HepG2 (cell line): ENCODE results near the gene PIKFYVE. TPM values are rescaled to one million over a fixed set of nuclear protein-coding genes. Genes with fewer than 3 reads are reported as not detected.

Experiments
- BORCS8-MEF2B ChIP-seq: sonication (generic); formaldehyde crosslinking; IDR thresholded peaks from 2 replicates; pipeline ENCODE4 v1.8.0; 2022; ENCODE audit warnings: mild to moderate bottlenecking, missing genetic modification reagents
- GFI1 ChIP-seq: sonication (generic); formaldehyde crosslinking; IDR thresholded peaks from 2 replicates; pipeline ENCODE4 v1.5.0; 2020; ENCODE audit warnings: missing genetic modification reagents, mild to moderate bottlenecking, borderline replicate concordance
- KMT2B ChIP-seq: IDR thresholded peaks from 2 replicates; pipeline ENCODE4 v1.6.1; 2016; ENCODE audit warnings: missing genetic modification reagents, missing compliant biosample characterization
- MED8 ChIP-seq: sonication (generic); formaldehyde crosslinking; IDR thresholded peaks from 2 replicates; pipeline ENCODE4 v1.8.1; 2023; ENCODE audit warnings: mild to moderate bottlenecking, missing genetic modification reagents; ENCODE audit not compliant: insufficient replicate concordance
- MEIS1 ChIP-seq: sonication (generic); formaldehyde crosslinking; IDR thresholded peaks from 2 replicates; pipeline ENCODE4 v1.9.0; 2021; ENCODE audit warnings: mild to moderate bottlenecking, missing genetic modification reagents, moderate library complexity, borderline replicate concordance
- NFKB2 ChIP-seq: sonication (generic); formaldehyde crosslinking; IDR thresholded peaks from 2 replicates; pipeline ENCODE4 v1.4.0; 2020; ENCODE audit warnings: missing genetic modification reagents, borderline replicate concordance
- PHF8 ChIP-seq: sonication (generic); formaldehyde crosslinking; IDR thresholded peaks from 2 replicates; pipeline ENCODE4 v1.5.0; 2020; ENCODE audit warnings: missing genetic modification reagents
- PPARG ChIP-seq: conservative IDR thresholded peaks from 2 replicates; pipeline ENCODE4 v1.6.1; 2016; ENCODE audit warnings: missing biosample characterization, missing genetic modification reagents
- RELA ChIP-seq: sonication (generic); formaldehyde crosslinking; IDR thresholded peaks from 2 replicates; pipeline ENCODE4 v1.4.0; 2020; ENCODE audit warnings: missing genetic modification reagents
- RNF2 ChIP-seq: fragments of 450-650 bp; conservative IDR thresholded peaks from 2 replicates; pipeline ENCODE4 v1.6.1; 2016; ENCODE audit warnings: low read depth
- TEAD2 ChIP-seq: sonication (generic); formaldehyde crosslinking; IDR thresholded peaks from 2 replicates; pipeline ENCODE4 v1.9.0; 2021; ENCODE audit warnings: missing genetic modification reagents
- ZC3H13 ChIP-seq: sonication (generic); formaldehyde crosslinking; IDR thresholded peaks from 2 replicates; pipeline ENCODE4 v1.8.1; 2023; ENCODE audit warnings: mild to moderate bottlenecking, missing genetic modification reagents, moderate library complexity
- ZNF207 ChIP-seq: fragments of 450-650 bp; IDR thresholded peaks from 2 replicates; pipeline ENCODE4 v1.6.1; 2016; ENCODE audit warnings: antibody characterized with exemption, borderline replicate concordance
- ZNF709 ChIP-seq: sonication (generic); formaldehyde crosslinking; IDR thresholded peaks from 2 replicates; pipeline ENCODE4 v1.5.0; 2020; ENCODE audit warnings: mild to moderate bottlenecking, missing genetic modification reagents
- ZNF850 ChIP-seq: sonication (generic); formaldehyde crosslinking; conservative IDR thresholded peaks from 2 replicates; pipeline ENCODE4 v1.9.0; 2021; ENCODE audit warnings: mild to moderate bottlenecking, missing genetic modification reagents
- polyA plus RNA-seq, 8 experiments: library from polyadenylated mRNA; depleted of rRNA in 3 of 8; stranded (reverse) in 7 of 8; unstranded in 1 of 8; fragments of >200 nt; fragmentation: Illumina TruSeq in 4 of 8; extraction: Trizol in 4 of 8; gene quantifications; 2 replicates each; pipeline versions ENCODE4 v1.2.1 to v1.2.3, GENCODE V29; 2011 to 2016; ENCODE audit warnings: low read depth in 4 of 8, missing spikeins in 1 of 8, mixed read lengths in 1 of 8; ENCODE audit not compliant: insufficient read depth in 1 of 8
- total RNA-seq, 5 experiments: library from RNA; depleted of rRNA; stranded (reverse); fragments of >200 nt; fragmentation: Illumina TruSeq; extraction: Trizol; gene quantifications; 2 replicates each; pipeline ENCODE4 v1.2.3, GENCODE V29; 2016; ENCODE audit warnings: low read depth in 1 of 5
- TF ChIP-seq, protein P1 (sequence below): sonication (generic); formaldehyde crosslinking; conservative IDR thresholded peaks from 2 replicates; pipeline ENCODE4 v1.5.0; 2020; ENCODE audit warnings: missing genetic modification reagents
- TF ChIP-seq, protein P2 (sequence below): sonication (generic); formaldehyde crosslinking; IDR thresholded peaks from 2 replicates; pipeline ENCODE4 v1.5.0; 2020; ENCODE audit warnings: missing genetic modification reagents
- TF ChIP-seq, protein P3 (sequence below): sonication (generic); formaldehyde crosslinking; IDR thresholded peaks from 2 replicates; pipeline ENCODE4 v1.5.0; 2020; ENCODE audit warnings: mild to moderate bottlenecking, low read depth, missing genetic modification reagents, borderline replicate concordance
- TF ChIP-seq, protein P4 (sequence below): IDR thresholded peaks from 2 replicates; pipeline ENCODE4 v1.6.1; 2016; ENCODE audit warnings: low read depth, control low read depth
- TF ChIP-seq, protein P5 (sequence below): sonication (generic); formaldehyde crosslinking; IDR thresholded peaks from 2 replicates; pipeline ENCODE4 v1.4.0; 2020; ENCODE audit warnings: missing genetic modification reagents, borderline replicate concordance
- TF ChIP-seq, protein P6 (sequence below): sonication (generic); formaldehyde crosslinking; IDR thresholded peaks from 2 replicates; pipeline ENCODE4 v1.4.0; 2020; ENCODE audit warnings: mild to moderate bottlenecking, missing genetic modification reagents

PIKFYVE gene
- total and polyA plus RNA-seq, 2 of the 13 experiments (the other 11 are each of a cell fraction or from before 2014, with no cell fraction given): 20.2 to 21.7 TPM

DNA sequence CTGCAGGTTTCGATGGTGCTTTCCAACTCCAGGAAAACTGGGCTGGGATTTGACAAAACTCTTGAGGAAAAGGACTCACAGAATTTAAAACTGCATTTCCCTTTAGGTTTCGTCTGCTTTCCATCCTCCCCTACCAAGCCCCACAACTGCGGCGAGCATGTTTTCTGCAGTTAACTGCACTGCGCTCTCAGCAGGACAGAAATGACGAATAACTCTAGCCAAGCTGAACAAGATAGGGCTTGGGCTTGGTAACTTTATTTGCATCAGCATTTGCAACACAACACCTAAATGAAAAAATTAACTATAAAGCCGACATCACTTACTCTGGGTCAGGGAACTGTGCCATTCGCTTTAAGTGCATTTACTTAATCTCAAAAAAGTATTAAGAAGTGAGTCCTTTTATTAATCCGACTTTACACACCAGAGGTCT lies 669 bp upstream of the PIKFYVE start (continued):
- TF ChIP-seq, protein P1, sequence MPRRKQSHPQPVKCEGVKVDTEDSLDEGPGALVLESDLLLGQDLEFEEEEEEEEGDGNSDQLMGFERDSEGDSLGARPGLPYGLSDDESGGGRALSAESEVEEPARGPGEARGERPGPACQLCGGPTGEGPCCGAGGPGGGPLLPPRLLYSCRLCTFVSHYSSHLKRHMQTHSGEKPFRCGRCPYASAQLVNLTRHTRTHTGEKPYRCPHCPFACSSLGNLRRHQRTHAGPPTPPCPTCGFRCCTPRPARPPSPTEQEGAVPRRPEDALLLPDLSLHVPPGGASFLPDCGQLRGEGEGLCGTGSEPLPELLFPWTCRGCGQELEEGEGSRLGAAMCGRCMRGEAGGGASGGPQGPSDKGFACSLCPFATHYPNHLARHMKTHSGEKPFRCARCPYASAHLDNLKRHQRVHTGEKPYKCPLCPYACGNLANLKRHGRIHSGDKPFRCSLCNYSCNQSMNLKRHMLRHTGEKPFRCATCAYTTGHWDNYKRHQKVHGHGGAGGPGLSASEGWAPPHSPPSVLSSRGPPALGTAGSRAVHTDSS (CRISPR knock-in tag): no peak
- TF ChIP-seq, protein P2, sequence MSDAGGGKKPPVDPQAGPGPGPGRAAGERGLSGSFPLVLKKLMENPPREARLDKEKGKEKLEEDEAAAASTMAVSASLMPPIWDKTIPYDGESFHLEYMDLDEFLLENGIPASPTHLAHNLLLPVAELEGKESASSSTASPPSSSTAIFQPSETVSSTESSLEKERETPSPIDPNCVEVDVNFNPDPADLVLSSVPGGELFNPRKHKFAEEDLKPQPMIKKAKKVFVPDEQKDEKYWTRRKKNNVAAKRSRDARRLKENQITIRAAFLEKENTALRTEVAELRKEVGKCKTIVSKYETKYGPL (CRISPR knock-in tag): 0 out of 2 replicates have a peak, but pooled peaks have one; percentile 51
- TF ChIP-seq PHF8: peak; percentile 21; the same call in 1 of the 2 replicates
- no peak for TF ChIP-seq NFKB2 (CRISPR knock-in tag)
- TF ChIP-seq PPARG: no peak
- TF ChIP-seq, protein P3, sequence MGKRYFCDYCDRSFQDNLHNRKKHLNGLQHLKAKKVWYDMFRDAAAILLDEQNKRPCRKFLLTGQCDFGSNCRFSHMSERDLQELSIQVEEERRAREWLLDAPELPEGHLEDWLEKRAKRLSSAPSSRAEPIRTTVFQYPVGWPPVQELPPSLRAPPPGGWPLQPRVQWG (CRISPR knock-in tag): no peak
- TF ChIP-seq RNF2: no peak
- peak; percentile 15; the same call in 1 of the 2 replicates for TF ChIP-seq ZNF709 (CRISPR knock-in tag)
- TF ChIP-seq, protein P4, sequence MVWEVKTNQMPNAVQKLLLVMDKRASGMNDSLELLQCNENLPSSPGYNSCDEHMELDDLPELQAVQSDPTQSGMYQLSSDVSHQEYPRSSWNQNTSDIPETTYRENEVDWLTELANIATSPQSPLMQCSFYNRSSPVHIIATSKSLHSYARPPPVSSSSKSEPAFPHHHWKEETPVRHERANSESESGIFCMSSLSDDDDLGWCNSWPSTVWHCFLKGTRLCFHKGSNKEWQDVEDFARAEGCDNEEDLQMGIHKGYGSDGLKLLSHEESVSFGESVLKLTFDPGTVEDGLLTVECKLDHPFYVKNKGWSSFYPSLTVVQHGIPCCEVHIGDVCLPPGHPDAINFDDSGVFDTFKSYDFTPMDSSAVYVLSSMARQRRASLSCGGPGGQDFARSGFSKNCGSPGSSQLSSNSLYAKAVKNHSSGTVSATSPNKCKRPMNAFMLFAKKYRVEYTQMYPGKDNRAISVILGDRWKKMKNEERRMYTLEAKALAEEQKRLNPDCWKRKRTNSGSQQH: no peak
- TF ChIP-seq ZNF850 (CRISPR knock-in tag): no peak
- TF ChIP-seq RELA: no peak
- TF ChIP-seq, protein P5, sequence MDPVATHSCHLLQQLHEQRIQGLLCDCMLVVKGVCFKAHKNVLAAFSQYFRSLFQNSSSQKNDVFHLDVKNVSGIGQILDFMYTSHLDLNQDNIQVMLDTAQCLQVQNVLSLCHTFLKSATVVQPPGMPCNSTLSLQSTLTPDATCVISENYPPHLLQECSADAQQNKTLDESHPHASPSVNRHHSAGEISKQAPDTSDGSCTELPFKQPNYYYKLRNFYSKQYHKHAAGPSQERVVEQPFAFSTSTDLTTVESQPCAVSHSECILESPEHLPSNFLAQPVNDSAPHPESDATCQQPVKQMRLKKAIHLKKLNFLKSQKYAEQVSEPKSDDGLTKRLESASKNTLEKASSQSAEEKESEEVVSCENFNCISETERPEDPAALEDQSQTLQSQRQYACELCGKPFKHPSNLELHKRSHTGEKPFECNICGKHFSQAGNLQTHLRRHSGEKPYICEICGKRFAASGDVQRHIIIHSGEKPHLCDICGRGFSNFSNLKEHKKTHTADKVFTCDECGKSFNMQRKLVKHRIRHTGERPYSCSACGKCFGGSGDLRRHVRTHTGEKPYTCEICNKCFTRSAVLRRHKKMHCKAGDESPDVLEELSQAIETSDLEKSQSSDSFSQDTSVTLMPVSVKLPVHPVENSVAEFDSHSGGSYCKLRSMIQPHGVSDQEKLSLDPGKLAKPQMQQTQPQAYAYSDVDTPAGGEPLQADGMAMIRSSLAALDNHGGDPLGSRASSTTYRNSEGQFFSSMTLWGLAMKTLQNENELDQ (CRISPR knock-in tag): 0 out of 2 replicates have a peak, but pooled peaks have one; percentile 19
- TF ChIP-seq KMT2B (CRISPR knock-in tag): no peak
- TF ChIP-seq, protein P6, sequence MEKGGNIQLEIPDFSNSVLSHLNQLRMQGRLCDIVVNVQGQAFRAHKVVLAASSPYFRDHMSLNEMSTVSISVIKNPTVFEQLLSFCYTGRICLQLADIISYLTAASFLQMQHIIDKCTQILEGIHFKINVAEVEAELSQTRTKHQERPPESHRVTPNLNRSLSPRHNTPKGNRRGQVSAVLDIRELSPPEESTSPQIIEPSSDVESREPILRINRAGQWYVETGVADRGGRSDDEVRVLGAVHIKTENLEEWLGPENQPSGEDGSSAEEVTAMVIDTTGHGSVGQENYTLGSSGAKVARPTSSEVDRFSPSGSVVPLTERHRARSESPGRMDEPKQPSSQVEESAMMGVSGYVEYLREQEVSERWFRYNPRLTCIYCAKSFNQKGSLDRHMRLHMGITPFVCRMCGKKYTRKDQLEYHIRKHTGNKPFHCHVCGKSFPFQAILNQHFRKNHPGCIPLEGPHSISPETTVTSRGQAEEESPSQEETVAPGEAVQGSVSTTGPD (CRISPR knock-in tag): peak; percentile 2; the same call in 1 of the 2 replicates
- no peak for TF ChIP-seq TEAD2
- TF ChIP-seq ZC3H13: no peak
- TF ChIP-seq GFI1: no peak
- no peak for TF ChIP-seq MEIS1 (CRISPR knock-in tag)
- TF ChIP-seq BORCS8-MEF2B (CRISPR knock-in tag): no peak
- peak; percentile 10 for TF ChIP-seq MED8 (CRISPR knock-in tag)
- TF ChIP-seq ZNF207: no peak
